ENCODE results near the gene PRC1. TPM values are rescaled to one million over a fixed set of nuclear protein-coding genes. Genes with fewer than 3 reads are reported as not detected.

Gene PRC1
- total and polyA plus RNA-seq, 8 donors, result 10.4 to 137 (median 66.1) TPM

DNA sequence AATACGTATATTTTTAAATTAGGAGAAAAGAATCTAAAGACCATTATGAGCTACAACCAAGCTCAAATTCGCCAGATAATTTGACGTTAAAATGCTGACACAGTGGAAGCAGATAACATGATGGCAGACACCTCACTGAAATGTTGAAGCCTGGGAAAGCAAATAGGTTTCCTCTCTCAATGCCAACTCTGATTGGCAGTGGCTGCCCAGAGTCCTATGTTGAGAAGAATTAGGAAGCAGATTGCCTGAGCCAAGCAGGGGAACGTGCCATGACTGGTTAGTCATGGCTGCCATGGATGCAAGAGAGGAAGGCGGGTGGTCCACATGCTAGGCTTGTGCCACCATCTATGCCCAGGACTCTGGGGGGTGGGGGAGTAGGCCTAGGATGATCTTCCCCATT lies 56.1 kb downstream of the PRC1 start:
- Histone ChIP-seq H3K4me1 (peaks cover 15 to 35% of the 10 kb centered on the region in 2 donors), H3K9me3 (no peaks in the 10 kb centered on the region), H3K36me3 (peaks cover 0 to 59% of the 10 kb centered on the region in 2 donors), H3K4me3 (no peak overlapping the region), H3K27me3 (no peaks in the 10 kb centered on the region), H3K27ac (no peak overlapping the region)
- DNase-seq (no peak), ATAC-seq (no peak)
- TF ChIP-seq, protein P1, sequence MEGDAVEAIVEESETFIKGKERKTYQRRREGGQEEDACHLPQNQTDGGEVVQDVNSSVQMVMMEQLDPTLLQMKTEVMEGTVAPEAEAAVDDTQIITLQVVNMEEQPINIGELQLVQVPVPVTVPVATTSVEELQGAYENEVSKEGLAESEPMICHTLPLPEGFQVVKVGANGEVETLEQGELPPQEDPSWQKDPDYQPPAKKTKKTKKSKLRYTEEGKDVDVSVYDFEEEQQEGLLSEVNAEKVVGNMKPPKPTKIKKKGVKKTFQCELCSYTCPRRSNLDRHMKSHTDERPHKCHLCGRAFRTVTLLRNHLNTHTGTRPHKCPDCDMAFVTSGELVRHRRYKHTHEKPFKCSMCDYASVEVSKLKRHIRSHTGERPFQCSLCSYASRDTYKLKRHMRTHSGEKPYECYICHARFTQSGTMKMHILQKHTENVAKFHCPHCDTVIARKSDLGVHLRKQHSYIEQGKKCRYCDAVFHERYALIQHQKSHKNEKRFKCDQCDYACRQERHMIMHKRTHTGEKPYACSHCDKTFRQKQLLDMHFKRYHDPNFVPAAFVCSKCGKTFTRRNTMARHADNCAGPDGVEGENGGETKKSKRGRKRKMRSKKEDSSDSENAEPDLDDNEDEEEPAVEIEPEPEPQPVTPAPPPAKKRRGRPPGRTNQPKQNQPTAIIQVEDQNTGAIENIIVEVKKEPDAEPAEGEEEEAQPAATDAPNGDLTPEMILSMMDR (IDR thresholded peaks at IDR 0.05), result no peak
- intact Hi-C loops (cut with DNase I), result no loop called here

DNA sequence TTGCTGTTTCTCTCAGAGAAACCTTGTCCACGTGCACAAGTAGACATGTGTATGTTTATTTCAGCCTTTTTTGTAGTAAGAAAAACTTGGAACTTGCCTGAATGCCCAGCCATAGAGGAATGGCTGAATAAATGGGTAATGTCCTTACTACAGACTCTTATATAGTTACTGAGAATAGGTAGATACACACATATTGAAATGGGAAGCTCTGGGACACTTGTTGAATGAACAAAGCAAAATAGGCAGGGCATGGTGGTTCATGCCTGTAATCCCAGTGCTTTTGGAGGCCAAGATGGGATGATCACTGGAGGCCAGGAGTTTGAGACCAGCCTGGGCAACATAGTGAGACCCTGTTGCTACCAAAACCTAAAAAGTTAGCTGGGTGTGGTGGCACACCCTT lies 57.5 kb downstream of the PRC1 start:
- DNase-seq (no peak), ATAC-seq (no peak)
- H3K4me1 ChIP-seq, result peaks cover 17 to 48% of the 10 kb centered on the region in 2 donors
- TF ChIP-seq, protein P1 (IDR thresholded peaks at IDR 0.05), result no peak
- no peaks in the 10 kb centered on the region for H3K27me3 ChIP-seq
- H3K36me3 ChIP-seq, result peaks cover 0 to 45% of the 10 kb centered on the region in 2 donors
- H3K27ac ChIP-seq, result no peak overlapping the region
- intact Hi-C loops (cut with DNase I), result no loop called here
- no peak overlapping the region for H3K4me3 ChIP-seq
- H3K9me3 ChIP-seq, result no peaks in the 10 kb centered on the region

DNA sequence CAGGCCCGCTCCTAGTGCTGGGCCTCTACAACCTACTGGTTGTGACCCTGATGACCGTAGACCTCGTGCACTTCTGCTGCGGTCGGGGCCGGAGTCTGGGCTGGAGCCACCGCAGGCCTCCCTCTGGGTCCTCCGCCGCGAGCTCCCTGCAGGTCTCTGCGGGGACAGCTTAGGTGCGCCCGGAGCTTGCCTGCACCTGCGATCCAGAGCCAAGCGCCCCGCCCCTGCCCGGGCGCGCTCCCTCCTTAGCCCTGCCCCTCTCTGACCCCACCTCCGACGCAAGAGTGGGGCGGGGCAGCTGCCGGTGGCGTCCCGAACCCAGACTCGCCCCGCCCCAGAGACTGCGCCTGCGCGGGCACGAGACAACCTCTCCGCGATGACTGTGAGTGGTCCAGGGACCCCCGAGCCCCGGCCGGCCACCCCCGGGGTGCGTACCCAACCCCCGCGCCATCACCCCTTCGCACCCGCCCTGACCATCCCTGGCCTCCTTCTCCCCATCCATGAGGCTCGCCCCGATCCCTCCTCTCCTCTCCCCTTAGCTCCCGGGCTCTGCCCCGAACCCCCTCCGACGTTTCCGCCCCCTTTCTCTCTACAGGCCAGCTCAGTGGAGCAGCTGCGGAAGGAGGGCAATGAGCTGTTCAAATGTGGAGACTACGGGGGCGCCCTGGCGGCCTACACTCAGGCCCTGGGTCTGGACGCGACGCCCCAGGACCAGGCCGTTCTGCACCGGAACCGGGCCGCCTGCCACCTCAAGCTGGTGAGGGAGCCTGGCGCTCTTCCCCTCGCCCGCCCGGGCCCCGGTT lies 59.2 kb downstream of the PRC1 start, which contains the start of gene UNC45A:
UNC45A (plus strand) TSS at position 337 of the 803 bp plus-strand sequence; CDS start at position 377, 40 bp downstream.
- ATAC-seq, result peak; percentile 86
- TF ChIP-seq, protein P1 (IDR thresholded peaks at IDR 0.05), result no peak
- peak within 1 kb of the TSS; percentile 77 to 79 for H3K27ac ChIP-seq
- H3K9me3 ChIP-seq, result no peaks in the 10 kb centered on the region
- peaks cover 30 to 63% of the 10 kb centered on the region in 2 donors for H3K4me1 ChIP-seq
- H3K27me3 ChIP-seq, result no peaks in the 10 kb centered on the region
- H3K36me3 ChIP-seq, result peaks cover 0 to 28% of the 10 kb centered on the region in 2 donors
- peak within 1 kb of the TSS; percentile 79 to 83 for H3K4me3 ChIP-seq
- peak; percentile 87 to 99 (median 95) for DNase-seq
- intact Hi-C loops (cut with DNase I), result no loop called here

DNA sequence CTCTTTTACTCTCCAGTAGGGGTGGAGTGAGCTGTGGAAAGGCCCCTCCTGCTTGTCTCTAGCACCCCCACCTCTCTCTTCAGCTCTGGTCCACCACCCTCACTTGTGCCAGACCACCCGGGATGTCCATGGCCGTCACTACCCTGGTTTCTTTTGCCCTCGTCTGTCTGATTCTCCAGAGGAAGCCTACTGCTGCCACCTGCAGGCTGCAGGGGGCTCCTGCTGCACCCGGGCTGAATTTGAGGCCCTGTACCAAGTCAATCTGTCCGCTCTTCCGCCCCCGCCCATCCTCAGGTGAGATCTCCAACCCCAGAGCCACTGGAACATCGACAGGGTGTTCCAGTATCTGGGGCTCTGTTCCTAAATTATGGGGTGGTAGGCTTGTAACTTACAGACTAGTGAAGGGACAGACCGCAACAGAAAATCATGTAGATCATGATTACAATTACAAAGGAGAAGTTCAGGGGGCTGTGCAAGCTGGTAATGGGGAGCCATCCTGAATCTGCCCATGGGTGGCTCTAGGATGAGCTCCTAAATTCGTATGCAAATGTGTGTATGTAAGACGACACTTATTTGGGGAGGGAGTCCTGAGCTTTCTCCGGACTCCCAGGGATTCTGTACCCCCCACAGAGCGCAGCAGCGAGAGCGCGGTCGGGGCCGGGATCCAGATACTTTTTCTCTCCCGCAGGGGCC lies 59.9 kb downstream of the PRC1 start:
- DNase-seq, result peak; percentile 67 to 95 (median 88)
- TF ChIP-seq, protein P1 (IDR thresholded peaks at IDR 0.05), result peak; percentile 89 to 94
- peak; percentile 67 for ATAC-seq
- H3K36me3 ChIP-seq, result peaks cover 0 to 21% of the 10 kb centered on the region in 2 donors
- H3K9me3 ChIP-seq, result no peaks in the 10 kb centered on the region
- H3K4me3 ChIP-seq, result peak overlapping the region; percentile 79 to 83
- H3K27me3 ChIP-seq, result no peaks in the 10 kb centered on the region
- H3K4me1 ChIP-seq, result peaks cover 32 to 64% of the 10 kb centered on the region in 2 donors
- intact Hi-C loops (cut with DNase I), result no loop called here
- peak overlapping the region; percentile 77 to 79 for H3K27ac ChIP-seq

DNA sequence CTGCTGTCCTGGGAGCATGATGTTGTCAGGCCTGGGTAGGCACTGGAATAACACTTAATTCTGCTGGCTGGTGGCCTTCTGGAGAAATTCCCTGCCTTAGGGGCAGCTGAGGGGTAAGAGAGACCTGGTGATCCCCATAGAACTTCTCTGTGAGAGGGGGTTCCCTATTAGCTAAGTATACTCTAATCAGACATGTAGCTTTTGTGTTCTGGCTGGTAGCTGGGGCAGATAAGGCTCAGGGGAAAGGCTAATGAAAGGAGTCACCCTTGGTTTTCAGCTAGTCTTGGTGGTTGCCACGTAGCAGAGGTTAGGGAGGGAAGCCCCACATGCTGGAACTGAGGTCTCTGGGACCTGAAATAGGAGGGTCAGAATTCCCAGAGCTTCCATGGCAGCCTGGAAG lies 61.0 kb downstream of the PRC1 start:
- intact Hi-C loops (cut with DNase I), result no loop called here
- no peak for ATAC-seq

More for the DNA sequence above, 61.0 kb downstream of the PRC1 start:
- Histone ChIP-seq H3K9me3 (no peaks in the 10 kb centered on the region), H3K27me3 (no peaks in the 10 kb centered on the region), H3K36me3 (peaks cover 0 to 10% of the 10 kb centered on the region in 2 donors), H3K27ac (peak overlapping the region in 1 of 2 donors; percentile 96), H3K4me3 (no peak overlapping the region), H3K4me1 (peaks cover 36 to 75% of the 10 kb centered on the region in 2 donors)
- TF ChIP-seq, protein P1 (IDR thresholded peaks at IDR 0.05), result no peak
- no peak for DNase-seq

All from left lung (tissue), 10 donors.